GM12865 (cell line): ENCODE results near the gene NUDT16L1.

Experiments used
- DNase-seq: peaks from one replicate; pipeline ENCODE4 v3.0.0; 2010; ENCODE audit warnings: low read depth
- H3K4me3 ChIP-seq: 2 replicates; pipeline ENCODE4 v1.5.1; 2011; ENCODE audit warnings: mild to moderate bottlenecking, low read depth, low read length, control low read depth
- CTCF ChIP-seq: IDR thresholded peaks from 2 replicates; pipeline ENCODE4 v1.5.1; 2011; ENCODE audit warnings: low read length, control low read depth, low read depth, inconsistent platforms; ENCODE audit not compliant: insufficient read depth; ENCODE audit errors: missing control alignments

The NUDT16L1 gene

GRCh38 chr16:4696905-4697847 is 3.8 kb downstream of the NUDT16L1 start:
- TF ChIP-seq CTCF = no peak
- no peak overlapping the region for H3K4me3 ChIP-seq
- no peak for DNase-seq

GRCh38 chr16:4697848-4698291 is 4.5 kb downstream of the NUDT16L1 start:
- H3K4me3 ChIP-seq = no peak overlapping the region
- DNase-seq = no peak
- no peak for TF ChIP-seq CTCF

GRCh38 chr16:4698321-4699045 is 5.1 kb downstream of the NUDT16L1 start:
- TF ChIP-seq CTCF = no peak
- DNase-seq = no peak
- no peak overlapping the region for H3K4me3 ChIP-seq

GRCh38 chr16:4699046-4699556 is 5.7 kb downstream of the NUDT16L1 start:
- DNase-seq = no peak
- no peak overlapping the region for H3K4me3 ChIP-seq
- no peak for TF ChIP-seq CTCF

GRCh38 chr16:4700380-4700996 is 7.1 kb downstream of the NUDT16L1 start:
- TF ChIP-seq CTCF = no peak
- DNase-seq = no peak
- no peak overlapping the region for H3K4me3 ChIP-seq

- DNase-seq = no peak
- no peak overlapping the region for H3K4me3 ChIP-seq
- no peak for TF ChIP-seq CTCF
Measured at GRCh38 chr16:4700997-4701743, 7.8 kb downstream of the NUDT16L1 start.
